A549 (cell line): ENCODE results near the gene CNTNAP2.

Experiments
- CTCF ChIP-seq: fragments of >200 bp; sonication (Bioruptor Twin); formaldehyde crosslinking; IDR thresholded peaks from 3 replicates; pipeline ENCODE4 v1.5.1; 2016
- EP300 ChIP-seq, 2 experiments: fragments of >200 bp; sonication (Bioruptor Twin); formaldehyde crosslinking; IDR thresholded peaks; 2 replicates in 1 of 2; 3 replicates in 1 of 2; pipeline ENCODE4 v1.6.1; 2016 to 2017
- FOSB ChIP-seq: fragments of 250-450 bp; sonication (Bioruptor Pico); IDR thresholded peaks from 2 replicates; pipeline ENCODE4 v1.5.0; 2020; ENCODE audit warnings: mild to moderate bottlenecking, moderate library complexity
- FOSL2 ChIP-seq, 2 experiments: fragments of 450-650 bp in 1 of 2; fragments of >200 bp in 1 of 2; sonication (Bioruptor Twin) in 1 of 2; formaldehyde crosslinking; IDR thresholded peaks; 2 replicates each; pipeline versions ENCODE4 v1.5.0 to v1.6.1; 2016 to 2020; ENCODE audit warnings: mild to moderate bottlenecking in 1 of 2, moderate library complexity in 1 of 2
- GATA3 ChIP-seq: IDR thresholded peaks from 2 replicates; pipeline ENCODE4 v1.6.1; 2012; ENCODE audit warnings: borderline replicate concordance
- JUNB ChIP-seq: fragments of >200 bp; sonication (Bioruptor Twin); formaldehyde crosslinking; IDR thresholded peaks from 2 replicates; pipeline ENCODE4 v1.6.1; 2016
- MAFK ChIP-seq: fragments of 450-650 bp; IDR thresholded peaks from 2 replicates; pipeline ENCODE4 v1.6.1; 2014; ENCODE audit not compliant: partially characterized antibody
- PBX3 ChIP-seq: IDR thresholded peaks from 2 replicates; pipeline ENCODE4 v1.6.1; 2012
- POLR2A ChIP-seq: IDR thresholded peaks from 2 replicates; pipeline ENCODE4 v1.6.1; 2012; ENCODE audit warnings: mild to moderate bottlenecking, low read length
- RAD21 ChIP-seq, 2 experiments: fragments of >200 bp in 1 of 2; sonication (Bioruptor Twin) in 1 of 2; formaldehyde crosslinking in 1 of 2; IDR thresholded peaks in 1 of 2; conservative IDR thresholded peaks in 1 of 2; 2 replicates in 1 of 2; 3 replicates in 1 of 2; pipeline ENCODE4 v1.6.1; 2012 to 2018; ENCODE audit warnings: inconsistent platforms in 1 of 2
- REST ChIP-seq: fragments of 200-600 bp; sonication (generic); IDR thresholded peaks from 2 replicates; pipeline ENCODE4 v1.6.1; 2016; ENCODE audit warnings: antibody characterized with exemption, mild to moderate bottlenecking, moderate library complexity
- RFX5 ChIP-seq: fragments of 450-650 bp; IDR thresholded peaks from 2 replicates; pipeline ENCODE4 v1.7.1; 2014; ENCODE audit warnings: antibody characterized with exemption, mild to moderate bottlenecking, moderate library complexity
- SMC3 ChIP-seq: fragments of >200 bp; sonication (Bioruptor Twin); formaldehyde crosslinking; IDR thresholded peaks from 3 replicates; pipeline ENCODE4 v1.6.1; 2018; ENCODE audit warnings: inconsistent platforms

GRCh38 chr7:148468700-148469098, 2352.1 kb downstream of the CNTNAP2 start:
- TF ChIP-seq REST (no peak), GATA3 (no peak), FOSB (CRISPR knock-in tag) (no peak), FOSL2 (IDR thresholded peaks at IDR 0.05) (no peak), FOSL2 (CRISPR knock-in tag; IDR thresholded peaks at IDR 0.05) (no peak), PBX3 (no peak), CTCF (no peak), JUNB (no peak), SMC3 (no peak), RAD21 (conservative IDR thresholded peaks at IDR 0.05 in 1 of 2, IDR thresholded peaks at IDR 0.05 in 1 of 2) (no peak), EP300 (IDR thresholded peaks at IDR 0.05) (no peak), MAFK (no peak), RFX5 (no peak), POLR2A (no peak)
